Heart right ventricle (tissue), 16 donors: ENCODE measurements around the gene ZNF618. TPM values are rescaled to one million over a fixed set of nuclear protein-coding genes. Genes with fewer than 3 reads are reported as not detected.
A peak's percentile ranks its signal among the peaks of the same experiment; 100 is the strongest.

Source experiments
- ATAC-seq, 8 donors: fragments of 200-7000 bp; cut with Tn5 transposase; one replicate each; pipeline ENCODE4 v1.9.1; 2020; ENCODE audit warnings: mild to moderate bottlenecking in 8 of 8, moderate library complexity in 8 of 8, moderate number of reproducible peaks in 1 of 8
- DNase-seq, 2 donors: peaks; one replicate each; pipeline ENCODE4 v3.0.0-alpha.2; 2020
- H3K27ac ChIP-seq, 10 donors: fragments of 200-600 bp; sonication (generic) in 2 of 10; one replicate each; pipeline versions ENCODE4 v1.5.0 to v1.8.0; 2020 to 2022; ENCODE audit warnings: mild to moderate bottlenecking in 3 of 10
- H3K27me3 ChIP-seq, 7 donors: fragments of 200-600 bp; one replicate each; pipeline ENCODE4 v1.8.0; 2021 to 2022; ENCODE audit warnings: mild to moderate bottlenecking in 2 of 7
- H3K36me3 ChIP-seq, 9 donors: fragments of 200-600 bp; sonication (generic) in 1 of 9; one replicate each; pipeline versions ENCODE4 v1.5.0 to v1.8.0; 2020 to 2022; ENCODE audit warnings: mild to moderate bottlenecking in 2 of 9
- H3K4me1 ChIP-seq, 9 donors: fragments of 200-600 bp; sonication (generic) in 1 of 9; one replicate each; pipeline versions ENCODE4 v1.5.0 to v1.8.0; 2020 to 2022; ENCODE audit warnings: mild to moderate bottlenecking in 4 of 9
- H3K4me3 ChIP-seq, 10 donors: fragments of 200-600 bp; sonication (generic) in 2 of 10; one replicate each; pipeline versions ENCODE4 v1.5.0 to v1.8.0; 2020 to 2022; ENCODE audit warnings: mild to moderate bottlenecking in 7 of 10, moderate library complexity in 2 of 10
- H3K9me3 ChIP-seq, 11 donors: fragments of 200-600 bp in 10 of 11; sonication (generic) in 2 of 11; one replicate each; pipeline versions ENCODE4 v1.5.0 to v1.8.0; 2013 to 2022; ENCODE audit warnings: mild to moderate bottlenecking in 2 of 11, control low read depth in 1 of 11, moderate library complexity in 1 of 11
- WGBS, 2 donors: extraction: QIAGEN DNeasy Blood & Tissue Kit; methylation state at CpG; one replicate each; pipeline ENCODE4 v1.1.7; 2013; ENCODE audit warnings: inconsistent platforms in 1 of 2; 5-methylcytosine and 5-hydroxymethylcytosine counted together
- intact Hi-C, 10 donors: fragments of 100-400 bp; cut with DNase I; formaldehyde crosslinking; loops; one replicate each; pipeline versions ENCODE4 v1.11.1 to v1.14.2; 2022
- long read RNA-seq, 3 donors: library from polyadenylated mRNA; unstranded; transcript quantifications; one replicate each; pipeline ENCODE4 v2.0.0, GENCODE V29; 2020 to 2021
- polyA plus RNA-seq, 2 donors: library from polyadenylated mRNA; stranded (reverse); fragments of 200-250 nt; gene quantifications; one replicate each; pipeline ENCODE4 v1.2.3, GENCODE V29; 2013
- total RNA-seq, 10 donors: library from RNA; stranded (reverse); fragmentation: NEBNext Ultra II Directional in 3 of 10; extraction: Animal tissue kit (Norgen Biotek cat#: 25700) in 3 of 10; gene quantifications; one replicate each; pipeline versions ENCODE4 v1.2.1 to v1.2.4, GENCODE V29; 2021 to 2023
- TF ChIP-seq, protein P1 (sequence below), 9 donors: fragments of 200-600 bp; sonication (generic) in 2 of 9; IDR thresholded peaks; one replicate each; pipeline versions ENCODE4 v1.5.0 to v1.8.0; 2021 to 2022; ENCODE audit warnings: antibody characterized with exemption in 9 of 9, mild to moderate bottlenecking in 5 of 9, moderate library complexity in 1 of 9
- donor health status: Arrhythmogenic right ventricular cardiomyopathy.
- donor health status: ischemic (EF 13 %, LVEDD 7.1; RV severe dilation, severe dysfunction).
- donor health status: healthy with polysubstance abuse.
- donor health status: DM: no; HTN: yes; CAD: no.
- donor health status: DM: no; HTN: no; CAD: no.
- donor health status: ischemic (EF 25% LVEDD 6.9; RV normal size, moderate dysfunction).
- donor health status: ischemic (EF 25% LVEDD 5.7; RV mildly dilated, moderate dysfunction).
- donor health status: healthy.
- donor health status: DM: yes; HTN: yes; CAD: no.
- donor health status: Ischemic cardiomyopathy.
- donor health status: ischemic (EF 35%, LVEDD 5.7; RV mildly dilated, moderate dysfunction).
- donor health status: nonischemic (EF 11% LVEDD 7.7; RV severe dilation, severe dysfunction).
- donor health status: DM: yes; HTN: yes; CAD: no.
- donor health status: PGD.
- donor health status: ischemic (EF 29% LVEDD 5.4; RV normal size, mild dysfunction).
- donor health status: nonischemic (EF 23%, LVEDD 6.1; RV moderate dilation, normal function).

The ZNF618 gene, protein sequence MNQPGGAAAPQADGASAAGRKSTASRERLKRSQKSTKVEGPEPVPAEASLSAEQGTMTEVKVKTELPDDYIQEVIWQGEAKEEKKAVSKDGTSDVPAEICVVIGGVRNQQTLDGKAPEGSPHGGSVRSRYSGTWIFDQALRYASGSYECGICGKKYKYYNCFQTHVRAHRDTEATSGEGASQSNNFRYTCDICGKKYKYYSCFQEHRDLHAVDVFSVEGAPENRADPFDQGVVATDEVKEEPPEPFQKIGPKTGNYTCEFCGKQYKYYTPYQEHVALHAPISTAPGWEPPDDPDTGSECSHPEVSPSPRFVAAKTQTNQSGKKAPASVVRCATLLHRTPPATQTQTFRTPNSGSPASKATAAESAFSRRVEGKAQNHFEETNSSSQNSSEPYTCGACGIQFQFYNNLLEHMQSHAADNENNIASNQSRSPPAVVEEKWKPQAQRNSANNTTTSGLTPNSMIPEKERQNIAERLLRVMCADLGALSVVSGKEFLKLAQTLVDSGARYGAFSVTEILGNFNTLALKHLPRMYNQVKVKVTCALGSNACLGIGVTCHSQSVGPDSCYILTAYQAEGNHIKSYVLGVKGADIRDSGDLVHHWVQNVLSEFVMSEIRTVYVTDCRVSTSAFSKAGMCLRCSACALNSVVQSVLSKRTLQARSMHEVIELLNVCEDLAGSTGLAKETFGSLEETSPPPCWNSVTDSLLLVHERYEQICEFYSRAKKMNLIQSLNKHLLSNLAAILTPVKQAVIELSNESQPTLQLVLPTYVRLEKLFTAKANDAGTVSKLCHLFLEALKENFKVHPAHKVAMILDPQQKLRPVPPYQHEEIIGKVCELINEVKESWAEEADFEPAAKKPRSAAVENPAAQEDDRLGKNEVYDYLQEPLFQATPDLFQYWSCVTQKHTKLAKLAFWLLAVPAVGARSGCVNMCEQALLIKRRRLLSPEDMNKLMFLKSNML
- total RNA-seq: 1 to 10 TPM; 1.1 to 2.5 (median 1.6) TPM
- polyA plus RNA-seq: 1 to 10 TPM in 1 of 2 donors, under 1 TPM in 1; 0.59 to 1.1 TPM
- long read RNA-seq, donor 1, partial matches to known transcripts: 0 of 1 reads
- long read RNA-seq, donor 1, other reads (novel, unspliced or antisense): 1 of 1 reads
- long read RNA-seq, donor 2, partial matches to known transcripts: 1 of 8 reads
- long read RNA-seq, donor 2, other reads (novel, unspliced or antisense): 7 of 8 reads
- long read RNA-seq, donor 3, partial matches to known transcripts: 1 of 3 reads
- long read RNA-seq, donor 3, other reads (novel, unspliced or antisense): 2 of 3 reads

DNA sequence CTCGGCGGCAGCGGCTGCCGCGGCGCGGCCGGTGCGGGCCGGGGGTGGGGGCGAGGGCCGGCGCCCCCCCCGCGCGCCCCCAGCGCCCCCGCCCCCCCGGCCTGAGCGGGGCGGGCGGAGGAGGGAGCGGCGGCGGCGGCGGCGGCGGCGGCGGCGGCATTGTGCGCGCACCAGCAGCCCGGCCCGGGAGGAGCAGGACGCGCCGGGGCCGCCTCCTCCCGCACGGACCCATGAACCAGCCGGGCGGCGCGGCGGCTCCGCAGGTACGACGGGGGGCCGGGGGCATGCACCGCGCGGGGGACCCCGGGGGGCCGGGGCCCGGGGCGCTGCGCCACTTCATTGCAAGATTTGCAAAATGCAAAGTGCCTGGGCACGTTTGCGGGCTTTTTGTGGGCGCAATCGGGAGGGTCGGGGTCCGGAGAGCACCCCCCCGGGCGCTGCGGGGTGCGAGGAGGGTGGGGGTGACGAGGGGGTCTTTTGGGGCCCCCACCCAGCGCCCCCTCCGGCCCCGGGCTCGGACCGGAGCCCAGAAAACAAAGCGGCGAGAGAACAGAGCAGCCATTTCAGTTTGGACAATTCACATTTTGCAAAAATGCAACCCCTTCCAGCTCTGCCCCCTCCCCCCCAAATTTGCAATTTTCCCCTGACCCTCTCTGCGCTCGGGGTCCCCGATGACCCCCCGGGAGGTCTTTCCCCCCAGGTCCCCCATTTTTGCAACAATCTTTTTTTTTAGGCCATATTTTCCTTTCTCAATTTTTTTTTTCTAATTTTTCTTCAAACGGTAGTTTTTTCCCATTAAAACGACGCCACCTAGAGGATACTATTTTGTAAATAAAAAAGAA, at the start of gene ZNF618:
ZNF618 (plus strand) TSS at position 159 of the 842 bp plus-strand sequence; CDS start at position 231, 72 bp downstream.
- peak within 1 kb of the TSS in 9 of 10 donors; percentile 35 to 82 (median 72) for H3K27ac ChIP-seq
- intact Hi-C loops: loop anchor here in 5 of 10 donors (5.0 to 10.0 kb wide), 5 partner anchors 62 to 126 kb away; no protein-coding TSS in a partner anchor
- peaks cover 0 to 32% (median 16%) of the 10 kb centered on the region in 9 donors for H3K4me1 ChIP-seq
- ATAC-seq (peak; percentile 50 to 89 (median 70)), DNase-seq (peak; percentile 11 to 40)
- peaks cover 0 to 12% (median 0%) of the 10 kb centered on the region in 7 donors for H3K27me3 ChIP-seq
- WGBS, 2 donors: 1% methylated on average over 38 to 74 of the region's 84 CpGs
- no peaks in the 10 kb centered on the region for H3K9me3 ChIP-seq
- peak within 1 kb of the TSS; percentile 68 to 93 (median 86) for H3K4me3 ChIP-seq
- TF ChIP-seq, protein P1, sequence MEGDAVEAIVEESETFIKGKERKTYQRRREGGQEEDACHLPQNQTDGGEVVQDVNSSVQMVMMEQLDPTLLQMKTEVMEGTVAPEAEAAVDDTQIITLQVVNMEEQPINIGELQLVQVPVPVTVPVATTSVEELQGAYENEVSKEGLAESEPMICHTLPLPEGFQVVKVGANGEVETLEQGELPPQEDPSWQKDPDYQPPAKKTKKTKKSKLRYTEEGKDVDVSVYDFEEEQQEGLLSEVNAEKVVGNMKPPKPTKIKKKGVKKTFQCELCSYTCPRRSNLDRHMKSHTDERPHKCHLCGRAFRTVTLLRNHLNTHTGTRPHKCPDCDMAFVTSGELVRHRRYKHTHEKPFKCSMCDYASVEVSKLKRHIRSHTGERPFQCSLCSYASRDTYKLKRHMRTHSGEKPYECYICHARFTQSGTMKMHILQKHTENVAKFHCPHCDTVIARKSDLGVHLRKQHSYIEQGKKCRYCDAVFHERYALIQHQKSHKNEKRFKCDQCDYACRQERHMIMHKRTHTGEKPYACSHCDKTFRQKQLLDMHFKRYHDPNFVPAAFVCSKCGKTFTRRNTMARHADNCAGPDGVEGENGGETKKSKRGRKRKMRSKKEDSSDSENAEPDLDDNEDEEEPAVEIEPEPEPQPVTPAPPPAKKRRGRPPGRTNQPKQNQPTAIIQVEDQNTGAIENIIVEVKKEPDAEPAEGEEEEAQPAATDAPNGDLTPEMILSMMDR (IDR thresholded peaks at IDR 0.05): peak in 7 of 9 donors; percentile 38 to 61 (median 47)
- no peaks in the 10 kb centered on the region for H3K36me3 ChIP-seq

DNA sequence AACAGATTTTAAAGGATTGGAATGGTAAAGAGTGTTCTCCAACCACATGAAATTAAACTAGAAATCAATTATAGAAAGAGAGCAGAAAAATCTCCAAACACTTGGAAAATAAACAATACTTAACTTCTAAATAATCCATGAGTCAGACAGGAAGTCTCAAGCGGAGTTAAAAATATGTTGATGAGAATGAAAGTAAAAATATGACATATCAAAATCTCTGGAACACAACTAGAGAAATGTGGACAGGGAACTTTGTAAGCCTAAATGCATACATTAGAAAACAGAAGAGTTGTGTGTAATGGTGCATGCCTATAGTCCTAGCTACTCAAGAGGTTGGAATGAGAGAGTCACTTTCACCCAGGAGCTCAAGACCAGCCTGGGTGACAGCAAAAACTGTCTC, 47.9 kb upstream of the ZNF618 start:
- peak overlapping the region in 1 of 10 donors; percentile 5 for H3K27ac ChIP-seq

DNA sequence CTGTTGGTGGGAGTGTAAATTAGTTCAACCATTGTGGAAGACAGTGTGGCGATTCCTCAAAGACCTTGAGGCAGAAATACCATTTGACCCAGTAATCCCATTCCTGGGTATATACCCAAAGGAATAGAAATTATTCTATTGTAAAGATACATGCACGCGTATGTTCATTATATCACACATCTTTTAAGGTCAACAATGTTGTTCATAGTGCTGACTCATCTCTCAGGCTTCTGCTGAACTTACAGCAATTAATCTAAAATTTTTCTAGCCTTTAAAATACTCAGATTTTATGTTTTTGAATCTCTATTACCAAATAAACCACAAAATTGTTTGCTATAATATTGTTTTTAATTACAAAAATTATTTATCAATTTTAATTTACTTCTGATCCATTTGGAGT, 38.8 kb upstream of the ZNF618 start:
- Histone ChIP-seq H3K4me3 (no peak overlapping the region), H3K36me3 (no peaks in the 10 kb centered on the region), H3K27me3 (peaks cover 0 to 4% (median 0%) of the 10 kb centered on the region in 7 donors), H3K27ac (no peak overlapping the region), H3K4me1 (no peaks in the 10 kb centered on the region), H3K9me3 (peaks cover 0 to 27% (median 6%) of the 10 kb centered on the region in 11 donors)
- TF ChIP-seq, protein P1 (IDR thresholded peaks at IDR 0.05): no peak
- ATAC-seq (no peak), DNase-seq (no peak)
- intact Hi-C loops: no loop called here
- 84 to 93% methylated on average over 3 of the region's 3 CpGs for WGBS, 2 donors

More for the DNA sequence above, 47.9 kb upstream of the ZNF618 start:
- WGBS, 2 donors: 33 to 38% methylated on average over 1 of the region's 1 CpG
- Histone ChIP-seq H3K4me3 (no peak overlapping the region), H3K36me3 (no peaks in the 10 kb centered on the region), H3K9me3 (peaks cover 0 to 51% (median 10%) of the 10 kb centered on the region in 11 donors), H3K27me3 (no peaks in the 10 kb centered on the region), H3K4me1 (peaks cover 0 to 7% (median 0%) of the 10 kb centered on the region in 9 donors)
- intact Hi-C loops: no loop called here
- no peak for ATAC-seq
- DNase-seq: no peak
- TF ChIP-seq, protein P1 (IDR thresholded peaks at IDR 0.05): no peak
